ENCODE measurements around the gene AP1M1.

Gene AP1M1

GRCh38 chr19:16203256-16204004 lies 5.7 kb downstream of the AP1M1 start:
- Histone ChIP-seq H3K4me3 (ENCODE audit: low read length) (no peak overlapping the region), H3K9ac (ENCODE audit: low read length) (no peak overlapping the region), H3K4me1 (ENCODE audit: control insufficient read depth, low read depth, low read length) (no peaks in the 10 kb centered on the region), H3K27me3 (ENCODE audit: control insufficient read depth, insufficient read depth, low read length) (no peaks in the 10 kb centered on the region), H3K36me3 (ENCODE audit: control insufficient read depth, low read depth, low read length) (peaks cover 5% of the 10 kb centered on the region), H3K27ac (ENCODE audit: low read length) (no peak overlapping the region), H3K9me3 (ENCODE audit: control insufficient read depth, low read depth, low read length) (no peaks in the 10 kb centered on the region)

- Histone ChIP-seq H3K4me3 (ENCODE audit: low read length) (no peak overlapping the region), H3K27ac (ENCODE audit: low read length) (no peak overlapping the region), H3K9me3 (ENCODE audit: control insufficient read depth, low read depth, low read length) (no peaks in the 10 kb centered on the region), H3K27me3 (ENCODE audit: control insufficient read depth, insufficient read depth, low read length) (no peaks in the 10 kb centered on the region), H3K4me1 (ENCODE audit: control insufficient read depth, low read depth, low read length) (no peaks in the 10 kb centered on the region), H3K36me3 (ENCODE audit: control insufficient read depth, low read depth, low read length) (peaks cover 5% of the 10 kb centered on the region), H3K9ac (ENCODE audit: low read length) (no peak overlapping the region)
Observed at GRCh38 chr19:16204005-16204294, 6.2 kb downstream of the AP1M1 start.

DNA sequence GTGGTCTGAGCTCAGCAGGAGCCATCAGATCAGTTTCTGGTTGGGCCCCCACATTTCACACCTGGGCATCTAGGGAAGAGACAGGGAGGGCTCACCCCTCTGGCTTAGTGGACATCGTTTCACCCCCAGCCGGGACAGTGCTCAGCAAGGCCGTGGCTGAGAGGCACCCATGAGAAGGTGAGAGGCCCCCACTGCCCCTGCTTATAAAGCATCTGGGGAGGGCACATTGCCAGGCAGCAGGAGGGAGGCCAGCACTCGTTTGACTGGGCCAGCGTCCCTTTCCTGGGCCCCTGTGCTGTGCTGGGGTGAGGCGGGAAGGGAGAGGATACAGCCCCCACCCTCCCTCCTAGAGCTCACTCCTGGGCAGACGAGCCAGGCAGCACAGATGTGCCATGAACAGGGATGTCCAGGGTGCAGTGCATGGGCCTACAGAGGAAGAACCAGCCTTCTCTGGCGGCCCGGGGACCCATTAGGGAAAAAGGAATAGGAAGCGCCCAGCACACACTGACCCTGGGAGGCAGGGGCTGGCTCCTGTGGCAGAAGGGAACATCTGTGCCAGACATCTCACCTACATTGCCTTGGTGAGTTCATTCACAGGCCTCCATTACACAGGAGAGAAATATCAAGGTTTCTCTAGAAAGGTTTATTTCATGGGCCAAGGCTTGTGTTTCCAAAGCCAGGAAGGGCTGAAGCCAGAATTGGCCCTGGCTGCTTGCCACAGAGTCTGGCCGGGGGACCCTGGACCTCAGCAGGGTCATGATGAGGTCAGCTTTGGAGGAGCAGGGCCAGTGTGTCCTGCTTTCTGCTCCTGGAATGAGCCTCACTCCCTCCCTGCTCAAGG lies 7.7 kb downstream of the AP1M1 start:
- no peaks in the 10 kb centered on the region for H3K27me3 ChIP-seq (ENCODE audit: control insufficient read depth, insufficient read depth, low read length)
- no peak overlapping the region for H3K27ac ChIP-seq (ENCODE audit: low read length)
- no peak overlapping the region for H3K4me3 ChIP-seq (ENCODE audit: low read length)
- H3K36me3 ChIP-seq (ENCODE audit: control insufficient read depth, low read depth, low read length): peaks cover 5% of the 10 kb centered on the region
- H3K9ac ChIP-seq (ENCODE audit: low read length): no peak overlapping the region
- no peaks in the 10 kb centered on the region for H3K4me1 ChIP-seq (ENCODE audit: control insufficient read depth, low read depth, low read length)
- H3K9me3 ChIP-seq (ENCODE audit: control insufficient read depth, low read depth, low read length): no peaks in the 10 kb centered on the region

- no peaks in the 10 kb centered on the region for H3K9me3 ChIP-seq (ENCODE audit: control insufficient read depth, low read depth, low read length)
- H3K36me3 ChIP-seq (ENCODE audit: control insufficient read depth, low read depth, low read length): peaks cover 5% of the 10 kb centered on the region
- no peaks in the 10 kb centered on the region for H3K27me3 ChIP-seq (ENCODE audit: control insufficient read depth, insufficient read depth, low read length)
- no peak overlapping the region for H3K4me3 ChIP-seq (ENCODE audit: low read length)
- H3K4me1 ChIP-seq (ENCODE audit: control insufficient read depth, low read depth, low read length): no peaks in the 10 kb centered on the region
- H3K27ac ChIP-seq (ENCODE audit: low read length): no peak overlapping the region
- no peak overlapping the region for H3K9ac ChIP-seq (ENCODE audit: low read length)
Observed at GRCh38 chr19:16206046-16206605, 8.4 kb downstream of the AP1M1 start.

- Histone ChIP-seq H3K36me3 (ENCODE audit: control insufficient read depth, low read depth, low read length) (peaks cover 5% of the 10 kb centered on the region), H3K4me1 (ENCODE audit: control insufficient read depth, low read depth, low read length) (no peaks in the 10 kb centered on the region), H3K27me3 (ENCODE audit: control insufficient read depth, insufficient read depth, low read length) (no peaks in the 10 kb centered on the region), H3K9me3 (ENCODE audit: control insufficient read depth, low read depth, low read length) (no peaks in the 10 kb centered on the region), H3K9ac (ENCODE audit: low read length) (no peak overlapping the region), H3K4me3 (ENCODE audit: low read length) (no peak overlapping the region), H3K27ac (ENCODE audit: low read length) (no peak overlapping the region)
Observed at GRCh38 chr19:16206637-16207036, 8.9 kb downstream of the AP1M1 start.

GRCh38 chr19:16207063-16207462 lies 9.4 kb downstream of the AP1M1 start:
- no peaks in the 10 kb centered on the region for H3K9me3 ChIP-seq (ENCODE audit: control insufficient read depth, low read depth, low read length)
- peaks cover 5% of the 10 kb centered on the region for H3K36me3 ChIP-seq (ENCODE audit: control insufficient read depth, low read depth, low read length)
- H3K9ac ChIP-seq (ENCODE audit: low read length): no peak overlapping the region
- H3K27me3 ChIP-seq (ENCODE audit: control insufficient read depth, insufficient read depth, low read length): no peaks in the 10 kb centered on the region
- H3K4me3 ChIP-seq (ENCODE audit: low read length): no peak overlapping the region
- H3K4me1 ChIP-seq (ENCODE audit: control insufficient read depth, low read depth, low read length): no peaks in the 10 kb centered on the region
- H3K27ac ChIP-seq (ENCODE audit: low read length): no peak overlapping the region

GRCh38 chr19:16207490-16208025 lies 9.8 kb downstream of the AP1M1 start:
- Histone ChIP-seq H3K27ac (ENCODE audit: low read length) (no peak overlapping the region), H3K27me3 (ENCODE audit: control insufficient read depth, insufficient read depth, low read length) (no peaks in the 10 kb centered on the region), H3K4me1 (ENCODE audit: control insufficient read depth, low read depth, low read length) (no peaks in the 10 kb centered on the region), H3K36me3 (ENCODE audit: control insufficient read depth, low read depth, low read length) (peaks cover 5% of the 10 kb centered on the region), H3K9ac (ENCODE audit: low read length) (no peak overlapping the region), H3K9me3 (ENCODE audit: control insufficient read depth, low read depth, low read length) (no peaks in the 10 kb centered on the region), H3K4me3 (ENCODE audit: low read length) (no peak overlapping the region)

GRCh38 chr19:16208064-16208759 lies 10.5 kb downstream of the AP1M1 start:
- no peak overlapping the region for H3K9ac ChIP-seq (ENCODE audit: low read length)
- H3K27ac ChIP-seq (ENCODE audit: low read length): no peak overlapping the region
- H3K9me3 ChIP-seq (ENCODE audit: control insufficient read depth, low read depth, low read length): no peaks in the 10 kb centered on the region
- H3K36me3 ChIP-seq (ENCODE audit: control insufficient read depth, low read depth, low read length): peaks cover 4% of the 10 kb centered on the region
- no peaks in the 10 kb centered on the region for H3K27me3 ChIP-seq (ENCODE audit: control insufficient read depth, insufficient read depth, low read length)
- no peaks in the 10 kb centered on the region for H3K4me1 ChIP-seq (ENCODE audit: control insufficient read depth, low read depth, low read length)
- no peak overlapping the region for H3K4me3 ChIP-seq (ENCODE audit: low read length)

- H3K27me3 ChIP-seq (ENCODE audit: control insufficient read depth, insufficient read depth, low read length): no peaks in the 10 kb centered on the region
- H3K36me3 ChIP-seq (ENCODE audit: control insufficient read depth, low read depth, low read length): no peaks in the 10 kb centered on the region
- H3K9me3 ChIP-seq (ENCODE audit: control insufficient read depth, low read depth, low read length): no peaks in the 10 kb centered on the region
- H3K9ac ChIP-seq (ENCODE audit: low read length): no peak overlapping the region
- H3K27ac ChIP-seq (ENCODE audit: low read length): no peak overlapping the region
- H3K4me3 ChIP-seq (ENCODE audit: low read length): no peak overlapping the region
- no peaks in the 10 kb centered on the region for H3K4me1 ChIP-seq (ENCODE audit: control insufficient read depth, low read depth, low read length)
Observed at GRCh38 chr19:16208847-16209665, 11.3 kb downstream of the AP1M1 start.

DNA sequence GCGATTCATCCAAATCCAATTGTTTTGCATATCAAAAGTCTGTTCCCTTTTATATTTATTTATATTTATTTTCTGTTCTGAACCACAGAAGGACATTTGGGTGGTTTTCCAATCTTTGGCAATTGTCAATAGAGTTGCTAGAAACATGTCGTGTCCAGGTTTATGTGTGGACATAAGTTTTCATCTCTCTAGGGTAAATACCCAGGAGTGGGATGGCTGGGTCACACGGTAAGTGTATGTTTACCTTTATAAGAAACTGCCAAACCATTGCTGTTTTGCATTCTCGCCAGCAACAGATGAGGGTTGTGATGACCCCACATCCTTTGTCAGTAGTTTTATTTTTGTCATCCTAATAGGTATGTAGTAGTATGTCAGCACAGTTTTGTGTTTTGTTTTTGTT lies 12.5 kb downstream of the AP1M1 start:
- H3K36me3 ChIP-seq (ENCODE audit: control insufficient read depth, low read depth, low read length): no peaks in the 10 kb centered on the region
- no peak overlapping the region for H3K9ac ChIP-seq (ENCODE audit: low read length)
- no peaks in the 10 kb centered on the region for H3K9me3 ChIP-seq (ENCODE audit: control insufficient read depth, low read depth, low read length)
- H3K4me3 ChIP-seq (ENCODE audit: low read length): no peak overlapping the region
- no peak overlapping the region for H3K27ac ChIP-seq (ENCODE audit: low read length)
- H3K4me1 ChIP-seq (ENCODE audit: control insufficient read depth, low read depth, low read length): no peaks in the 10 kb centered on the region
- H3K27me3 ChIP-seq (ENCODE audit: control insufficient read depth, insufficient read depth, low read length): no peaks in the 10 kb centered on the region

DNA sequence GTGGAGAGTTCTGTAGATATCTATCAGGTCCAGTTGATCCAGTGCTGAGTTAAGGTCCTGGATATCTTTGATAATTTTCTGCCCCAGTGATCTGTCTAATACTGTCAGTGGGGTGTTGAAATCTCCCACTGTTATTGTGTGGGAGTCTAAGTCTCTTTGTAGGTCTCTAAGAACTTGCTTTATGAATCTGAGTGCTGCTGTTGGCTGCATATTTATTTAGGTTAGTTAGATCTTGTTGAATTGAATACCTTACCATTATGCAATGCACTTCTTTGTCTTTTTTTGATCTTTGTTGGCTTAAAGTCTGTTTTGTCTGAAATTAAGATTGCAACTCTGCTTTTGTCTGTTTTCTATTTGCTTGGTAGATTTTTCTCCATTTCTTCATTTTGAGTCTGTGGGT lies 15.4 kb downstream of the AP1M1 start:
- Histone ChIP-seq H3K4me3 (ENCODE audit: low read length) (no peak overlapping the region), H3K27me3 (ENCODE audit: control insufficient read depth, insufficient read depth, low read length) (no peaks in the 10 kb centered on the region), H3K9me3 (ENCODE audit: control insufficient read depth, low read depth, low read length) (no peaks in the 10 kb centered on the region), H3K4me1 (ENCODE audit: control insufficient read depth, low read depth, low read length) (no peaks in the 10 kb centered on the region), H3K36me3 (ENCODE audit: control insufficient read depth, low read depth, low read length) (no peaks in the 10 kb centered on the region), H3K9ac (ENCODE audit: low read length) (no peak overlapping the region), H3K27ac (ENCODE audit: low read length) (no peak overlapping the region)

All from iPS-18a (cell line).